ENCODE results near the gene LSM4.

Gene LSM4

DNA sequence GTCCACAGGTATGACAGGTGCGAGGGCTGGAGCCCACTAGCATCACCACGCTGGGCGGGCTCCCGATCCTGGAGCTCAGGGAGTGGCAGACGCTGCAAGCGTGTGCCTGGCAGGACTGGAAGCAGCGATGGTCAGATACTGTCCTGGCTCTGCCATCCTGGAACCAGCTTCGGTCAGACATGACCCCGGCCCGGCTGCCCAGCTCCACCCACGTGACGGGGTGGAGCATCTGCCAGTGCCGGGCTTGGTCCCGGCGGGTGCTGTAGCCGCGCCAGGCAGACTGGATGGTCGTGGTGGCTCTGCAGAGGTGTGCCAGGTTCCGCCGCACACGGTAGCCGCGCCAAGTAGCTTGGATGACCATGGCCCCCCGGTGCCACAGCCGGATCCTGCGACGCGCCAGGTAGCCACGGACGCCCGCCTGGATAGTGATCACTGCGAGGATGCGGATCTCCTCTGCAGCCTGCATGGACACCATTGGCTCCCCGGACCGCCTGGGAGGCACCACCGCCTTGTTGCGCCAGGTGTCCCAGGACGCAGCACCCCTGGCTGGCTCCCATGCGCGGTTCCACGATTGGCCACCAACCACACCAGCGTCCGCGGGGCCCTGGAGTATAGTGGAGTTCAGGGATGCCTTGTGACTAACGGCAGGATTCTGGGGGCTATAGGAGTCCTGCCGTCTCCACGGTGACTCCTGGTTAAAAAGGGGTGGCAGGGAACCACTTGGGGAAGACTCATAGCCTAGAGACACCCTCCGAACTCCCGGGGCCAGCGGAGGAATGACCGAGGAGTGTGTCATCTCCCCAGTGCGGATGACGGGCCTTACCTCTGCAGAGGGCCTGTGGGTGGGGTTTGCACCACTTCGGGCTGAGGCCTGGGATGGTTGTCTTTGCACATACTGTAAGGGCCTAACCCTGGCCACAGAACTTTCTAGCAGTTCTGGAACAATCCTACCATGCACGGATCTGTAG is 65.1 kb downstream of the LSM4 start:
- DNase-seq: no peak

Data from anterior cingulate cortex (tissue), 58 donors.